IPS-NIHi7 (cell line): ENCODE results near the gene KRT81.
"Not testable (repeated sequence)": the region's sequence is repeated elsewhere in the genome, so short reads cannot be mapped to it uniquely, and the experiment has no call there.

ENCODE experiments used
- DNase-seq: peaks from one replicate; pipeline ENCODE4 v3.0.0; 2012; ENCODE audit warnings: mixed read lengths; ENCODE audit errors: extremely low spot score

Gene KRT81

GRCh38 chr12:52274521-52275120 is 16.7 kb downstream of the KRT81 start, which contains the start of gene KRT86:
Gene KRT86, plus strand, starts transcription at chr12:52274645. Its CDS starts 27,272 bp downstream, at chr12:52301917.
- DNase-seq = no peak

- DNase-seq = no peak
Observed at GRCh38 chr12:52271158-52271557, 20.2 kb downstream of the KRT81 start.

- DNase-seq = no peak
Observed at GRCh38 chr12:52270541-52271070, 20.7 kb downstream of the KRT81 start.

- no peak for DNase-seq
Observed at GRCh38 chr12:52268212-52268611, 23.1 kb downstream of the KRT81 start.

- DNase-seq = no peak
Observed at GRCh38 chr12:52267699-52268098, 23.6 kb downstream of the KRT81 start.

- DNase-seq = no peak
Observed at GRCh38 chr12:52267266-52267665, 24.1 kb downstream of the KRT81 start.

GRCh38 chr12:52266514-52266913 is 24.8 kb downstream of the KRT81 start:
- no peak for DNase-seq

- no peak for DNase-seq
Observed at GRCh38 chr12:52264435-52264825, 26.9 kb downstream of the KRT81 start.

- no peak for DNase-seq
Observed at GRCh38 chr12:52263761-52264434, 27.4 kb downstream of the KRT81 start.

- DNase-seq = no peak
Observed at GRCh38 chr12:52262286-52262685, 29.0 kb downstream of the KRT81 start.

GRCh38 chr12:52261208-52261484 is 30.2 kb downstream of the KRT81 start:
- no peak for DNase-seq

- no peak for DNase-seq
Observed at GRCh38 chr12:52260361-52261207, 30.8 kb downstream of the KRT81 start.

- no peak for DNase-seq
Observed at GRCh38 chr12:52259657-52260243, 31.6 kb downstream of the KRT81 start.

GRCh38 chr12:52258335-52258901 is 32.9 kb downstream of the KRT81 start:
- peak; percentile 67 for DNase-seq

- DNase-seq = not testable (repeated sequence)
Observed at GRCh38 chr12:52257922-52258321, 33.4 kb downstream of the KRT81 start.

GRCh38 chr12:52257074-52257551 is 34.2 kb downstream of the KRT81 start:
- no peak for DNase-seq

- DNase-seq = no peak
Observed at GRCh38 chr12:52256584-52256935, 34.8 kb downstream of the KRT81 start.

- DNase-seq = no peak
Observed at GRCh38 chr12:52255926-52256583, 35.3 kb downstream of the KRT81 start.

GRCh38 chr12:52254965-52255751 is 36.2 kb downstream of the KRT81 start:
- no peak for DNase-seq

GRCh38 chr12:52254180-52254964 is 37.0 kb downstream of the KRT81 start:
- no peak for DNase-seq
